Suppressor macrophage treated with lipopolysaccharide for 4 hours (primary cell): Measurements from ENCODE around the gene ADAMTS1.

Source experiments
- DNase-seq: peaks from one replicate; pipeline ENCODE4 v3.0.0-alpha.2; 2020

ADAMTS1 gene

DNA sequence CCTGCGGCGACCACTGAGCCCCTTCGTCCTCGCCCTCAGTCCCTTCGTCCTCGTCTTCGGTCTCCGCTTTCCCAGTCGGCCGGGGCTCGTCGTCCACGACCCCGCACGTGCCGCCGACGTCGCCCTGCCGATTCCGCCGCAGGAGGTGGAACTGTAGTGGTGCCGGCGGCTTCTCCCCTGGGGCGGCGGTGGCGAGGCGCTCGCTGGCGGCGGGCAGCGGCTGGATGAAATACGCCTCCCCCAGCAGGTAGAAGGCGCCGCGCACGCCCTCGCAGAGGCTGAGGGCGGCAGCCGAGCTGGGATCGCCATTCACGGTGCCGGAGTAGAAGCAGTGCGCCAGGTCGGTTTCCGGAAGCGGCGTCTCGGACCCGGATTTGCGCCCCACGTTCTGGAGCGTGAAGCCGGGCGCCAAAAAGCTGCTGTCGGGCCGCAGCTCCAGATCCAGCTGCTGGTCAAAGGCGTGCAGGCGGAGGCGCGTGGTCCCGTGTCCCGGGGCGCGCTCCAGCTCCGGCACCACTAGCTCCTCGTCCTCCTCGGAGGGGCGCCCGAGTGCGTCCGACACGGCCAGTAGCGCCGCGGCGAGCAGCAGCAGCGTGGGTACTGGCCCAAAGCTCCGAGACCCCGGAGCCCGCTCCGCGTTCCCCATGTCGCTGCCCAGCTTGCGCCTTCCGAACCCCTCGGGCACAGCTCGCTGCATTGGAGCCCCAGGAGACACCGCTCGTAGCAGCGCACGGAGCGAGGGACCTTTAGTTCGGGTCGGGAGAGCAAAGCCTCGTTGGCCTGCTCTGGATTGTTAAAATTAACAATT lies 747 bp downstream of the ADAMTS1 start:
- no peak for DNase-seq

DNA sequence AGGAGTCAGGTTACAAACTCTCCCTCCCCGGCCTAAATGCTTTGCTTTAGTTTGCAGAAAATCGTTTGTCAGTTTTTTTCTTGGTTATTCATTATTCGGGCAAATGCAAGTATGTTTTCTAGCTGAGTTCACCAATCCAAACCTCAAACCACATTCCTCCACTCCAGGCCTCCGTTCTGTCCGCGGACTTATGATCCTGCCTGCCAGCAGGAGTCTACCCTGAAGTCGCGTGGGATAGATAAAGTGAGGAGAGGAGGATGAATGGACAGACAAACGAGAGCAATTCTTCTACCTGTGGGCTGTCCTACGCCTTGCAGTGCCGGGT lies 1.3 kb downstream of the ADAMTS1 start:
- DNase-seq, result no peak

DNA sequence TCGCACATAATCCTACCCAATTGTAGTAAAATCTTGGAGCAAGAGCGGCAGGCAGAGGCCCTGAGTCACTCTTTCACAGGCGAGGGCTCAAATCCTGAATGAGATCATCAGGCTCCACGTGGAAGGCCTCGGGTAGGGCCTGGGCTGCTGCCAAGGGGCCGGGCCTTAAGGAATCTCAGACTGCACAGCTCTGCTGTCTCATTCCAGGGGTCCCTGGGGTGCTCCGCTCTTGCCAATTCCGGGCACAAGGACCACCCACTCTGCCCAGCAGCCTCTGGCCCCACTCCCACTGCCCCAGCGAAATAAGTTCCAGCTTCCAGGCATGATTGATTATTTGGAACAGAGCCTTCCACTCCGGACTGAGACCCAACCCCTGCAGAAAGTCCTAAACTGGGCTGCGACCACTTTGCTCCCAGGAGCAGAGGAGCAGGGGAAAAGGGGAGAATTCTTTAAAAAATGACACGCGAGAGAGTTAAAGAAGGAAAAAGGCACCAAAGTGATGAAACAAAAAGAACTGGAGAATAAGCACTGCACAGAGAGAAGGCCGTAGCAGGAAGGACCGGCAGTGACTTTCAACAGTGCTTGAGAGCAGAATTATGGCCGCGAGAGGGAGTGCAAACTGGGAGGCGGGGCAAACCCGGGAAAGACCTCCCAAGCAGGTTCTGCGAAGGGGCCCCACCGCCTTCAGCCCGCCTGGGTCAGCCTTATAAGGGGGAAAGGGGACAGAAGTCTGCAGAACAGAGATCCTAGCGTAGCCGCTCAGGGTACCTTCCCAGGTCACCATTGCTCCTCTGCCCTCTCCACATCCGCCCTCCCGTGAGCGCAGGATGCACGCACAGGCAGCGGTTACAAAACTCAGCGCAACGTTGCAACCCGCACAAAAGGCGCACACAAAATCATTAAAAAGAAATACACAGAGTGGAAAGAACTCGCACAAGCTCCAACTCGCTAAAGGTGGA lies 2.0 kb downstream of the ADAMTS1 start:
- peak; percentile 31 for DNase-seq

DNA sequence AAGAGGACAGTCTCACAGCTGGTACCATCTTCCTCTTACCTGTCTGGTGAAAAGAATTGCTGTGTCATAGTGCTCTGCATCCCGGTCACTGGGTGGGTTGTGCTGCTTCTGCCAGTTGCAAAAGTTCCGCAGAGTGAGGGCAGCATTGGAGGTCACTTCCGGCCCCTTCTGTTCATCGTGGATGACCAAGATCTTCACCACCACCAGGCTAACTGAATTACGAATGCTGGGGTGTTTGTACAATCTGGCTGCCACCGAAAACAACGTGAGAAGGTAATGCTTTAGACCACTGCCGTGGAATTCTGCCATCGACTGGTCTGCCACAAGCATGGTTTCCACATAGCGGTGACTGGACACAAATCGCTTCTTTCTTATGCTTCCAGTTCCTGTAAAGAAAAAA lies 2.9 kb downstream of the ADAMTS1 start:
- DNase-seq, result no peak

DNA sequence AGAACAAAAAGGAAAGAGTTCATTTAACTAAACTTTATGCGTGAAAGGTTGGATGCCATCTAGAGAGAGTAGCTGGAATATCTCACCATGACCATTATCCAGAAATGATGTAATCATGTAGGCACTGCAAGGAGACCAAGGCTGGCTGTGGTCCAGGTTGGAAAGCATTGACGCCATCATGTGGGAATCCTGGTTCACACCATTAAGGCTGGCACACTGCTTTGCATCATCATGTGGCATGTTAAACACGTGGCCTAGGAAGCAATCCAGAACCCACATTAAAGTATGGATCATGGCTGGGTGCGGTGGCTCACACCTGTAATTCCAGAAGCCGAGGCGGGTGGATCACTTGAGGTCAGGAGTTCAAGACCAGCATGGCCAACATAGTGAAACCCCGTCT lies 4.3 kb downstream of the ADAMTS1 start:
- no peak for DNase-seq

DNA sequence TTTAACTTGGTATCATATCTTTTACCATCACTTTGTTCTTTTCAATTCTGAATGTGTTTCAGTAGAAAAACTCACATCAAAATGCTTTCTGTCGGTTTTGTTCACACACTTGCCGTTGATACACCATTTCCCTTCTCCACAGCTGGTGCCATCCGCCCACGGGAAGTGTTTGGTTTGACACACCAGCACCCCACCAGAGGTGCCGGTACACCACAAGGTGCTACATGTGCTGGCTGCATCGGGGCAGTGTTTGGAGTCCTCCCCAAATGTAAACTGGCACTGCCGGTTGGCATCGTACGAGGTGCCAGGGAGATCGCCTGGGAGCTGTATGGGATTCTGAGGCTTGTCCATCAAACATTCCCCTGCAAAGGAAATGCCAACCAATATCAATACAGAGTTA lies 5.0 kb downstream of the ADAMTS1 start:
- no peak for DNase-seq

DNA sequence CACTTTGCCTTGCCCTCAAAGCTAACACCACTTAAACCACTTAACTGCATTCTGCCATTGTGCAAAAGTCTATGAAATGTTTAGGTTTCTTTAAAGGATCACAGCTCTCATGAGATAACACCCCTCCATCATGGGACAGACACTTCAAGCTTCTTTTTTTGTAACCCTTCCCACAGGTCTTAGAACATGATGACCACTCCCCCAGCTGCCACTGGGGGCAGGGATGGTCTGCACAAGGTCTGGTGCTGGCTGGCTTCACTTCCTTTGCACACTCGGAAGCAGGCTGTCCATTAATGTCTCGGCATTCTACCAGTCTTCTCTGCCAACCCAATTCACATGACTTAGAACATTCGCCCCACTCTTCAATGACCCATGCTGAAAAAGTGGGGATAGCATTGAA lies 7.7 kb downstream of the ADAMTS1 start:
- DNase-seq, result no peak

DNA sequence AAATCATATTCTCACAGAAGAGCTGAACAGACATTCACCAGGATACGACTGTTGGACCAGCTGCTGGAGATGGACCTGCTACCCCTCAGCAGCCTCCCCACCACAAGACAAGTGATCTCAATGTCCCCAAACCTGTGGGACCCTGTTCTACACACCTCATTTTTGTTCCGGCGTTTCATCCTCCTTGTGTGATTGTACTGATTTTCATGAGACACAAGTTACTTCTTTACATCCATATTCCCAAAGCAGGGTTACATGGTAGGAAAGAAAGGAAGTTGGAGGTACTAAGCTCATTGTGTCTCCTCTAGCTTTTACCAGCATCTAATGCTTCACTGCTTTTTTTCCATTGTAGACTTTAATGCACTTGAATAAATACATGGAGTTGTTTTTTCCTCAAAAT lies 8.7 kb downstream of the ADAMTS1 start:
- DNase-seq, result no peak

DNA sequence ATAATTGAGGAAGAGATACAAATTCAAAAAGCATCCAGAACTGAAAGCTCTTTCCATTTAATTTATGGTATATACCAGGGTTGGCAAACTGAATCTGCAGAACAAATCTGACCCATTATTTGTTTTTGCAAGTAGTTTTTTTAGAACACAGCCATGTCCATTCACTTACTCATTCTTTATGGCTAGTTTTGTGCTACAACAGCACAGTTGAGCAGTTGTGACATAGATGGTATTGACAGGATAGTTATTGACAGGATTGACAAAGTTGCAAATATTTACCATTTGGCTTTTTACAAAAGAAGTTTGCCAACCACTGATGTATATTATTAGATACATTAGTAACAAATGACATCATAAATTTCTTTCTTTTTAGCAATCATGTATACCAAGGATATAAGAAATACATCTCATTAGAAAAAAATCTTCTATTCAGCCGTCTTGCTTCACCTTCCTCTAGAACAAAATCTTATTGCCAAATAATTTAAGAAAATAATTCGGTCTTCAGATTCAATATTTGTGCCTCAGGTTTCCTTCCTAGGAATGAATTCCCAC lies 9.4 kb downstream of the ADAMTS1 start:
- no peak for DNase-seq

DNA sequence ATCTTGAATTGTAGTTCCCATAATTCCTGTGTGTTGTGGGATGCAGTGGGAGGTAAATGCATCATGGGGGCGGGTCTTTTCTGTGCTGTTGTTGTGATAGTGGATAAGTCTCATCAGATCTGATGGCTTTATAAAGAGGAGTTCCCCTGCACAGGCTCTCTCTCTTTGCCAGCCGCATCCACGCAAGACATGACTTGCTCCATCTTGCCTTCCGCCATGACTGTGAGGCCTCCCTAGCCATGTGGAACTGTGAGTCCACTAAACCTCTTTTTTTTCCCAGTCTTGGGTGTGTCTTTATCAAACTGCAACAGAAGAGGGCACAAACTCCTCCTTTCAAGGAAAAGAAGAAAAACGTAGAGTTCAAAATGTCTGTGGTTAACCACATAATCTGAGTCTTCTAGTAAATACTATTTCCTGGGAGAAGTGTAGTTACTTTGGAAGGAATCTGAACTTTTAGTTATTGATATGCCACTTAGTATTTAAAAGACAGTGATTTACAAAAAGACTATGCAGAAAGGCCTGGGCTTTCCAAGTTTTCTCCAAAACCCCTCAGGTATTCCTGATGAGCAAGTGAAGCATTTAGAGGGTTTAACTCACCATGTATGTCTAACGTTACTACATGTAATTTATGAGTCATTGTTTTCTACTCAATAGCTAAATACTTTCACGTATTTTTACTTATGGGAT lies 10.0 kb downstream of the ADAMTS1 start:
- no peak for DNase-seq

DNA sequence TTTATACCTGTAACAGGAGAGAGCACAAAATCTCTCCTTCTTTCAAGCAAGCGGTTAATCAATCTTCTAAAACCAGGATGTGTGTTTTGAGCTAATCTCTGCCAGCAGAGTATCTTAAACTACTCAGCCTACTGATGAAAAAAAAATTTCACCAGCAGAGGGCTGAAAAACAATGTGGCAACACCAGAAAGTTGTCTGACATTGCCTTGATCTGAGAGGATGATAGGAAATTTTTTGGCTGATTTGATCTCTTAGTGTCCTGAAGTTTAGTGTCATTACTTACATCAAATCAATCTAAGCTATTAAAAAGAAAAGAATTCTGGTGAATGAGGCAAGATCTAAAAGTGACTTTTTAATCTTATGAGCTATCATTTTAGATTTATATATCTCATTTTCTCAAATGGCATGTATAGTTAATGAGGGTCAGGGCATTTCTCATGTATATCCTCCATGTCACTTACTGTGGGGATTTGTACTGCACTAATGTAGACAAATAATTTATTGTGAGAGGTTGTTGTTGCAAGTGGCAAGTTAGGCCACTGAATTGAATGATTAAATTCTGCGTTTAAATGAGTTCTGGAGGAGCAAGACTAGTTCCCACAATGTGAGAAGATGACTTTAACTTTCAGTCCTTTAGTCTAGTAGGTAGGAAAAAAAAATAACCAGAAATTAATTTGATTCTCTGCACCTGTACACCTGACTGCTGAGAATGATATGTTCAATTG lies 10.9 kb downstream of the ADAMTS1 start:
- DNase-seq, result no peak

DNA sequence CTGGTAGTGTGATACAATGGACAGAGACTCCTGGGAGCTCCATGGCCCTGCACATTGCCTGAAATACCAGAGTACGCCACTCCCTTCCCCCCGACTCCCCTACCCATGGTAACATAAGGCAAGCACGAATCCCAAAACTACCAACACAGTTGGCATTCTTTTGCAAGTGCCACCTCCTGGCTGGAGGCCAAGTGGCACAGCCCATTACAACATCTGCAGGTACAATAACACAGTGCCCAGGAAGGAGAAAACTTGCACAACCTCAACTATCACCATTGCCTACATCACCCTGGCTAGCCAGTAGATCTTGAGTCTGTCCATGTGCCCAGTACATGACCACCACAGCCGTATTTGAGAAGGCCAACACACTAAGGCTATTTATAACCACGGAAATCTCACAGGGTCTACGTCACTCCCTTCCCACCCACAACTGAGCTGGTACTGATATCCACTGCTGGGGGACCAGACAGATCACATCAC lies 11.7 kb downstream of the ADAMTS1 start:
- no peak for DNase-seq

DNA sequence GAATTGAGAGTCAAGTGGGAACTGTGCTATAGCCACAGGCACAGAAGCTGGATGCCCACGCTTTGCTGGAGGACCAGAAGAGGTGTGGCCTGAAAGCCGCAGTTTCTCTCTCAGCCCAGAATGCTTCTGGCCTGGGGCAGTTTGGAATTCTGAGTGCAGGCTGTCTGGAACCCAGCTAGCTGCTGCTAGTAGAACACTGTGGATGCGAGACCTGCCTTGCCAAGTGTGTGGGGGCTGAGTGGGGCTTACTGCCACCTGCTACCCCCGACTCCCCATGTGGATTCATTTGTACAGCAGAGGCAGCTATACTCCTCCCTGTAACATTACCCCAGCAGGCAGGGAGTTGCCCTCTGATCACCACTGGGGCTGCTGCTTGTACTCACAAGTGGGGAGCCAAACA lies 12.2 kb downstream of the ADAMTS1 start:
- DNase-seq, result no peak

DNA sequence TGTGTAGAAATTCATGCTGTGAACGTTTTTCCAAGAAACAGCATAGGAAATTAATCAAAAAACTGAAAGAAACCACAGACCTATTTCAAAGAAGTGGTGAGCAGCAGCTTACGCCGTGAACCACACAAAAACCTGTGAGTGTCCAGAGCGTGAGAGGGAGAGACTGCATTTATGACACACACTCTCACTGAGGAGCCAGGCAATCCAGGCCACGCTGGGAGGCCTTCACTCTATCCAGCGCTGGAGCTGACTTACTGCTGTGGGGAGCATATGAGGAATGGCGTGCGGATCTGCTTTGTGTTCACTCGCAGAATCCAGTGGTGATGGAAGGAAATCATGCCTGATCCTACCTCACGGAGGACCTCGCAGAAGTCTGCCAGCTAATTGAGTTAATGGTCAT lies 12.7 kb downstream of the ADAMTS1 start:
- no peak for DNase-seq

DNA sequence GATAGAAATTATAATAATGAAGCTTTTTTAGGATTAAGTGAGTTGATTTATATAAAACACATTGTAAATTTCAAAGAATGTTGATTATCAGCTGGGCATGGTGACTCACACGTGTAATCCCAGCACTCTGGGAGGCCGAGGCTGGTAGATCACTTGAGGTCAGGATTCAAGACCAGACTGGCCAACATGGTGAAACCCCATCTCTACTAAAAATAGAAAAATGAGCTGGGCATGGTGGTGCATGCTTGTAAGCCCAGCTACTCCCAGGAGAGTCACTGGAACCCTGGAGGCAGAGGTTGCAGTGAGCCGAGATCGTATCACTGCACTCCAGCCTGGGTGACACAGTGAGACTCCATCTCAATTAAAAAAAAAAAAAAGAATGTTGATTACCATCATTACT lies 18.4 kb downstream of the ADAMTS1 start:
- DNase-seq, result no peak

DNA sequence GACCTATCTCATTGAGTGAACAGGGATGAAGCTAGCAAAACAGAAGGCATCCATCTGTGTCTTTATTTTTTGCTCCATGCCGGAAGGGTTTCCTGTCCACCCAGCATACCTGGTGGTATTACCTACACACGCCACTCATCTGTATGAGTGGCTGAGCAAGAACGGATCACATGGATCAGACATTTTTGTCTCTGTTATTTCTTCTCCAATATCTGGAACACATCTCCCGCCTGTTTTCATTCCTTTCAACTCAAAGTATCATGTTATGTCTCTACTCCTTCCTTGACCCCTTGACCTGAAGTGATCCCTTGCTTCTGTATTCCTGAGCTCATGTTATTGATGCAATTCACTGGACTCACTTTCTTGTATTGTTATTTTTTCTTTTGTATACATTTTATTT lies 24.7 kb downstream of the ADAMTS1 start:
- DNase-seq, result no peak

DNA sequence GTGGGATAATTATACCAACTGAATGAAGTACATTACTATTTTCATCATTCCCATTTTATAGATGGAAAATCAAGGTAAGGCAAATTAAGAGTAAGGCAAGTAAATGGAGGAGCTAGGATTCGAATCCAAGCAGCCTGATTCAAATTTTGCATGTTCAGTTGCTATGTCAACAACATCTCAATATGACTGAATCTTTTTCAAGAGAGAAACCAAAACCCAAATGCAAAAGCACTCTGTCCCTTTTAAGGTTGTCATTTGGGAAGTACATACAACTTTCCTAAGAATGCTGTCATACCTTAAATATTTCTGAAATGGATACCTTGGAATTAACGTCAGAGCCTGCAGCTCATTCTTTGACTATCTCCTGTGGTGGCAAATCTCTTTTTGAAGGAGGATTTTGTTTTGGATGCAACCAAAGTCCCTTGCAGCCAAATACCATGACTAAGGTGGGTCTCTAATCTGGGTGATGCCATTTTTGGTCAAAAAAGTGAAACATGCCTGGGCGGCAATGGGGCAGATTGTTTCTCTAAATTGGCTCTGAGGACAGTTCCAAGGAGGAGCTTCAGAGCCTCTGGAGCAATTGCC lies 25.4 kb downstream of the ADAMTS1 start:
- DNase-seq, result no peak

DNA sequence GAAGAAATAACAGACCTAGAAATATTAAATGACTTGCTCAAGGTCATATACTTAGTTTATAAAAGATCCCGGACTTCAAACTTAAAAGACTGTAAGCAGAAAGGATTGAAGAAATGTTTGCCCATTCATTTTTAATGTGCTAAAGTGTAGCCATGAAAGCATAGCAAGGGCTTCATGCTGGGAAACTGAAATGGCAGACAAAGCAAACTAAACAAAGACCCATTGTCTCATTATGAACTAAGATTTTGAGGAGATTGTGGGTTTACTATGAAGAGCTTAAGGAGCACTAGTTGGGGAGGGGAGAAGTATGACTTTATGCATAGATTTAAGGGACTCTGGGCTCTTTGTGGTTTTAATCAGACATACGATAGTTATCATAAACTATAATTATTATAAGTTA lies 26.3 kb downstream of the ADAMTS1 start:
- DNase-seq, result no peak

DNA sequence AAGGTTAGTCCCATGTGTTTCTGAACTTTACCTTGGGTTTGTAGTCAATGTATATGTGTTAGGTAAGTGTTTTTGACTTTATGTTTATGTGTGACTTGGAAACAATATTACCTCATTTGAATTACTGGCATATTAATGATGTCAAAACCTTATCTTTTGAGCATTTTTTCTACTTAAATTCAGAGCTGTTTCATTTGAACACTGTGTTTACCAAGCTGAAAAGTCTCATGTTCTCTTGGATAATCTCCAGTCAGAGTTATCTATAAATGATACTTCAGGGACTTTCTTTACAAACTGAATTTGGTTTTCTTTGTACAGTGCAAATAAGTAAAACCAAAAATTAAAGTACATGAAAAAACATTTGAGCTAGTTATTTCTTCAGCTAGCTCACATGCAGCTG lies 30.0 kb downstream of the ADAMTS1 start:
- DNase-seq, result no peak

DNA sequence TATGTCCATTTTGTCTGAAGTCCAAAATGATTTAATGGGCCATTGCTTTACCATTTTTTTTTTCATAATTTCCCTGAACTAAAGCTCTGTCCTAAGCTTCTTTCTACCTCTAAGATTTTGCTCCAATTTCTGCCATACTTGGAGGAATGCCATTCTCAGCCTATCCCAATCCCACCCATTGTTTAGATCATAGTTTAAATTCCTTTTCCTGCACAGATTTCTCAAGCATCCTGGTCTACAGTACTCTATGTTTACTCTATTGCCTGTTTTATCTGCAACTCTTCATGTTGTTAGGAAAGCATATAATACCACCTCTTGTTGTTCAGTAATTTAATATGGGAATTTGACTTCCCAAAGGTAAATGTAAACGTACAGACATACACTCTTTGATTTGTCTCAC lies 30.8 kb downstream of the ADAMTS1 start:
- no peak for DNase-seq

DNA sequence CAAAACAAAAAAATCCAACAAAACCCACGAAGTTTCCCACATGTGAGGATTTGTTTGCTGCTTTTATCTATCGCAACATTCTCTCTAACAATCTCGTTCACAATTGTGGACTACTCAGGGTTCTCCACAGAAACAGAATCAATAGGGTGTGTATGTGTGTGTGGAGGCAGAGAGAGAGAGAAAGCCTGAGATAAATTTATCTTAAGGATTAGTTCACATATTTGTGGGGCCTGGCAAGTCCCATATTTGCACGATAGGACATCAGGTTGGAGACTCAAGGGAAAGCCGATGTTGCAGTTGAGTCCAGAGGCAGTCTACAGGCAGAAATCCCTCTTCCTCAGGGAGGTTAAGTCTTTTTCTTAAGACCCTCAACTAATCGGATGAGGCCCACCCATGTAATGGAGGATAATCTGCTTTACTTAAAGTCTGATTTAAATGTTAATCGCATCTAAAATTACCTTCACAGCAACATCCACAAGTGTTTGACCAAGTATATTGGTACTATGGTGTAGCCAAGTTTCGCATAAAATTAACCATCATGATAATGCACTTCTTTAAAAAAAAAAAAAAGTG lies 31.7 kb downstream of the ADAMTS1 start:
- no peak for DNase-seq

DNA sequence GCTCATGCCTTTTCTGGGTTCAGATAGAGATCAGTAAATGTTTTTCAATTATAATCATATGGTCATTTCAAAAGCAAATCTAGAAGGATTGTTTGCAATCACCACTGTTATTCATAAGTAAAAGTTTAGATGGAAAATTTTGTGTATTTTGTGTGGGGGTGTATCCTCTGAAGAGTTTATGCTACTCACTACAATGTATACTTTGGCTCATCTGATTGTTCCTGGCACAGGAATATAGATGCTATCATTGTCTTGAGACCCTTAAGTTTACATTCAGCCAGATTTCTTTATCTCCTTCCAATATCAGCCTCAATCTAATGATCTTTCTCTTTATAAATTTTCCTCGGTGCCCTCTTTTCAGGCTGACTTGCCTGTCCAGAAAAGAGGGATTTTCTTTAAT lies 33.0 kb downstream of the ADAMTS1 start:
- DNase-seq, result no peak
